GM19025 (cell line): ENCODE measurements around the gene LCN1.

Experiments used
- ATAC-seq: cut with Tn5 transposase; IDR thresholded peaks from one replicate; pipeline ENCODE4 v1.9.1; 2021; ENCODE audit warnings: mild to moderate bottlenecking, low read depth, moderate library complexity; ENCODE audit not compliant: unreplicated experiment

LCN1 gene

DNA sequence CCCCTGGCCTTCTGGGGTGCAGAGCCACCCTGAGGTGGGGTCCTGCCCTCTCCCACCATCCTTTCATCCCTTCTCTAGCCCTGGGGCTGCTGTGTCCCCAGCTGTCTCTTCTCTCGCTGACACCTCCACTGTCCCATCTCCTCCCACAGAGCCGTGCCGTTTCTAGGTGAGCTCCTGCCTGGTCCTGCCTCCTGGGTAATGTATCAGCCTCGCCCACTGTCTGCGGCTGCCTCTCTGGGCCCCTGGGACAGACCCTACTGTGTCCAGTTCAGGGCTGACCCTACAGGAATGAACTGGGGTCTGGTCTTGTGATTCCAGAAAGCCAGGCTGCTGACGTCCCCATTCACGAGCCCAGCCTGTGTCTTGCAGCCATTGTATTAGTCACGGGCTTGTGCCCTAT is 44.4 kb downstream of the LCN1 start:
- no peak for ATAC-seq

DNA sequence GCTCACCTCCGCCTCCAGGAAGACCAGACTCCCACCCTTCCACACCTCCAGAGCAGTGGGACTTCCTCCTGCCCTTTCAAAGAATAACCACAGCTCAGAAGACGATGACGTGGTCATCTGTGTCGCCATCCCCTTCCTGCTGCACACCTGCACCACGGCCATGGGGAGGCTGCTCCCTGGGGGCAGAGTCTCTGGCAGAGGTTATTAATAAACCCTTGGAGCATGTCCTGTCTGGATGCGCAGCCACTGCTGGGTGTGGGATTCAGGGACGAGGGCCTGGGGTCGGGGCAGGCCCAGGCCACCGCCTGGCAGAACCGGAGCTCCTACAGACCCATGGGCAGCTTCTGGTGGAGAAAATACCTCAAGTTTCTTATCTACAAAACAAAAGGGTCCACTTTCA is 45.3 kb downstream of the LCN1 start:
- no peak for ATAC-seq

DNA sequence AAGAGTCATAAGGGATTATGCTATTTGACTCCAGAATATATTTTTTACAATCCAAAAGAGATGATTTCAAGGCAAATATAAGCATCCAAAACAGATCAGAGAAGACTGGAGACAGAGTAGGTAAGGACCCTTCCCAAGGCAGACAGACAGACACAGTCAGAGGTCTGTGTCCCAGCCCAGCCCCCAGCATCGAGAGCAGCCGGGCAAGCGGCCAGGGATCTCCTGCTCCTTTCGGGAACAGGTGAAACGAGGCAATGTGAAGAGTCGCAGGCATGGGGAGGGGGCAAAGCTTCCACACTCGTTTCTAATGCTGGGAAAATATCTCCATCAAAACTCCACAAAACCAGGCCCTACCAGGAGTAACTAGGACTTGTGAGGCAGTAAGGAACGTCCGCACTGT is 46.1 kb downstream of the LCN1 start:
- no peak for ATAC-seq

DNA sequence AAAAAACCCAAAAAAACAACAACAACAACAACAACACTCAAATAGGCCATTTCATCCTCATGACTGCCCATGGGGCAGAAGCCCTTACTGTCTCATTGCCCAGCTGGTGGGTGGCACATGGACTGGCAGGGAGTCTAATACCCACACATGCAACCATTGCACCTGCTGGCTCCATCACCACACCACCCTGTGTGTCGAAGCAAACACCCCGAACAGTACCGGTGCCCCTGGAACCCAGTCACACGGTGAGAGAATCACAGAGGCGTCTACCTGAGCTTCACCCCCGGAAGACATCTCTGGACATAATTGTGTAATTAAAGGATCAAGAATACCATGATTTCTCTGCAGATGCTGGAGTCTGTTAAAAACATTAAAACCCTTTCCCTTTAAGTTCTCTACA is 46.8 kb downstream of the LCN1 start:
- ATAC-seq: no peak

DNA sequence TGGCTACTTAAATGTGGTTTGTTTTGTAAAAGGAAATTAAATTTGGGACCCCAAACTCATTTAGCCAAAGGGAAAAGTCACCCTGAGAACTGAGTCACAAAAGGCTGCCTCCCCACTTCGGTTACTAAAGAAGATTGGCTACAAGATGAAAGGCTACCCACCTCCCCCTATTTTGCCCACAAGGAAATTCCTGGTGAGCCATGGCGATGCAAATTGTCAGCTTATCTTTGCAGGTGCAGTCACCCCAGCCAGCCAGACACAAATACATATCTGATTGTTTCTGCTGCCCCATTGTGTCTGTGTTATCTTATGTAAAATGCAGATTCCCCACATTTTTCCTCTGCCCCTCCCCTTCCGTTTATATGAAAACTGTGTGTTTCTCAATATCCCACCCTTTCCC is 49.2 kb downstream of the LCN1 start:
- ATAC-seq: no peak

DNA sequence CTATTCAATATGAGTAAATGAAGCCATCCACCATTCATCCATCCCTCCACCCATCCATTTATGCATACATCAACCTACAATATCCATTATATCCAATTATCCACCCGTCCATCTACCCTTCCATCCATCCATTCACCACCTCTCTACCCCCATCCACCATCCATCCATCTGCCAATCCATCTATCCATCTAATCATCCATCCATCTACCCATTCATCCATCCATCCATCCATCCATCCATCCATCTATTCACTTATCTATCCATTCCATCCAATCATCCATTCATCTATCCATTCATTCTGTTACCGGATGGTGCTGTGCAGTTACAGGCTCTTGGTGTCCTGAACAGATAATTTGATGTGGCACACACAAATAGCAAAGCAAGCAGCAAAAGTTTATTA is 51.0 kb downstream of the LCN1 start:
- ATAC-seq: no peak

DNA sequence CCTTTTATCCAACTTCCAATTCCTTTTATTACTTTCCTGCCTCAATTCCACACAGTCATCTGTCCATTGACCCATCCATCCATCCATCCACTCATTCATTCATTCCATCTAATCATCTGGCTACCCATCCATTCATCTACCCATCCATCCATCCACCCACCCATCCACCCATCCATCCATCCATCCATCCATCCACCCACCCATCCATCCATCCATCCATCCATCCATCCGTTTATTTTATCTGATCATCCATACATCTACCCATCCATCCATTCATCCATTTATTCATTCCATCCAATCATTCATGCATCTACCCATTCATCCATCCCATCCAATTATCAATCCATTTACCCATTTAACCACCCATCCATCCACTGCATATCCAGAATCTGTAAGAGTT is 51.9 kb downstream of the LCN1 start:
- ATAC-seq: no peak

DNA sequence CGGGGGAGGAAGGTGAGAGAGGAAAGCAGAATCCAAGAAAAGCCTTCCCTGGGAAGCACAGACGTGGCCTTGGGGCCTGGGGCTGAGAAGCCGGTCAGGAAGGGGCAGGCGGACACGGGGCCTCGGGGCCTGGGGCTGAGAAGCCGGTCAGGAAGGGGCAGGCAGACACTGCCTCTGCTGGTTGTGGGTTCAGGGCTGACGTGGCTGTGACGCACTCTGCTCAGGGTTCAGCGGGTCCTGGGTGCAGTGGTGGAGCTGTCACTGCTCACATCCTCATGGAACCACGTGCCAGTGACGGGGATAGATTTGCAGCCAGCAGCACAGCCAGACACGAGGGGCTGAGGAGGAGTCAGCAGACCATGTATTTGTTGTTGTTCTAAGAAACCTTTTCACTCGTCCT is 53.1 kb downstream of the LCN1 start:
- no peak for ATAC-seq

DNA sequence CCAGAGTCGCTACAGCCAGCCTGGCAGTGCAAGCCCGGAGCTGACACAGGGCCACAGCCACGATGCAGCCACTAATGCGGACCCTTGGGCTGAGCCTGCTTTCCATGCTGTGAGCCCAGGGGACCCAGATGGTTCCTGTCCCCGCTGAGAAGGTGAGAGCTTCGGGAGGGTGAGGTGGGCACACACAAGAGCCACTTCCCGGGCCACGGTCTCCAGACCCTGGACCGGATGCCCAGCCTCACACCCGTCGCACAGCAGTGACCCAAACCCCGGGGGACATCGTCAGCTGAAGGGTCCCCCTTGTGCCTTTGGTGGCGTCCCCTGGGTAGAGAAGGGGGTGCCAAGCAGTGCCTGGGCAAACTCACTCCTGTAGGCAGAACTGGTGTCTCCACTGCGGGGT is 53.7 kb downstream of the LCN1 start:
- no peak for ATAC-seq
